ENCODE measurements around the gene CXCL13.
A peak's percentile ranks its signal among the peaks of the same experiment; 100 is the strongest.
"Not testable (repeated sequence)": the region's sequence is repeated elsewhere in the genome, so short reads cannot be mapped to it uniquely, and the experiment has no call there.

CXCL13 gene

GRCh38 chr4:77613267-77613666, 7.6 kb downstream of the CXCL13 start:
- DNase-seq, result no peak

GRCh38 chr4:77615153-77615552, 9.5 kb downstream of the CXCL13 start:
- DNase-seq, result no peak

GRCh38 chr4:77617203-77617602, 11.6 kb downstream of the CXCL13 start:
- no peak for DNase-seq

- peak; percentile 65 for DNase-seq
These were observed 13.0 kb downstream of the CXCL13 start for GRCh38 chr4:77618383-77619241.

- DNase-seq, result no peak
These were observed 13.8 kb downstream of the CXCL13 start for GRCh38 chr4:77619408-77619807.

- no peak for DNase-seq
These were observed 15.6 kb downstream of the CXCL13 start for GRCh38 chr4:77621254-77621653.

GRCh38 chr4:77623091-77623490, 17.5 kb downstream of the CXCL13 start:
- DNase-seq, result no peak

- no peak for DNase-seq
These were observed 18.6 kb downstream of the CXCL13 start for GRCh38 chr4:77624213-77624612.

- no peak for DNase-seq
These were observed 19.9 kb downstream of the CXCL13 start for GRCh38 chr4:77625485-77625884.

- DNase-seq, result no peak
These were observed 24.3 kb downstream of the CXCL13 start for GRCh38 chr4:77629885-77630284.

- DNase-seq, result no peak
These were observed 25.7 kb downstream of the CXCL13 start for GRCh38 chr4:77631276-77631675.

GRCh38 chr4:77634132-77634785, 28.6 kb downstream of the CXCL13 start:
- DNase-seq, result no peak

GRCh38 chr4:77635246-77635645, 29.6 kb downstream of the CXCL13 start:
- no peak for DNase-seq

- no peak for DNase-seq
These were observed 30.3 kb downstream of the CXCL13 start for GRCh38 chr4:77635876-77636275.

GRCh38 chr4:77636902-77637301, 31.3 kb downstream of the CXCL13 start:
- no peak for DNase-seq

GRCh38 chr4:77644069-77644468, 38.4 kb downstream of the CXCL13 start:
- not testable (repeated sequence) for DNase-seq

GRCh38 chr4:77650787-77651186, 45.2 kb downstream of the CXCL13 start:
- DNase-seq, result no peak

- no peak for DNase-seq
These were observed 46.2 kb downstream of the CXCL13 start for GRCh38 chr4:77651820-77652219.

GRCh38 chr4:77652237-77652897, 46.7 kb downstream of the CXCL13 start:
- no peak for DNase-seq

- no peak for DNase-seq
These were observed 47.6 kb downstream of the CXCL13 start for GRCh38 chr4:77653162-77653758.

- not testable (repeated sequence) for DNase-seq
These were observed 54.7 kb downstream of the CXCL13 start for GRCh38 chr4:77660318-77660717.

Data from hematopoietic multipotent progenitor cell treated with erythropoietin and hydrocortisone succinate and interleukin-3 and kit ligand, for 8 days (in vitro differentiated cells).